DMS153 treated with DMSO at 0.1 percent for 48 hours (cell line): ENCODE data around the gene KIRREL3.
"Not testable (repeated sequence)": the region's sequence is repeated elsewhere in the genome, so short reads cannot be mapped to it uniquely, and the experiment has no call there.

Experiments
- DNase-seq: peaks from one replicate; lab custom pipeline; 2025; ENCODE audit not compliant: unreplicated experiment; lab: John Stamatoyannopoulos, UW

KIRREL3 gene

DNA sequence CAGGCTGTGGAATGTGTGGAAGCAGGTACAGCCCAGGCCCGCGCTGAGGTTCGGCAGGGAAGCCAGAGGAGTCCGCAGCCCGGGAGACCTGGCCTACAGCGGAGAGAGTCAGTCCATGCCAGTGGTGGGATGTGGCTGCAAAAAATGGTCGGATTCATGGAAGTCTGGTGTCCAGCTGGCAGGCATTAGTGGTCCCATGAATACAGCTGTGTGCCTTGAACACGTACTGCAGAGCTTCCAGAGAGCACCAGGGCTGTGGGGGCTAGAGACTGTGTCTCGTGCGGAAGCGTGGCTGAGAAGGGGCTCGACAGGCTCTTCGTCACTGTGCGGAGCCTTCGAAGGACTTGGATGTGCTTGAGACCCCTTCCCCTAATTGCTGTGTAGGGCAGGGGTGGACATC is 604.3 kb downstream of the KIRREL3 start:
- DNase-seq, result not testable (repeated sequence)

DNA sequence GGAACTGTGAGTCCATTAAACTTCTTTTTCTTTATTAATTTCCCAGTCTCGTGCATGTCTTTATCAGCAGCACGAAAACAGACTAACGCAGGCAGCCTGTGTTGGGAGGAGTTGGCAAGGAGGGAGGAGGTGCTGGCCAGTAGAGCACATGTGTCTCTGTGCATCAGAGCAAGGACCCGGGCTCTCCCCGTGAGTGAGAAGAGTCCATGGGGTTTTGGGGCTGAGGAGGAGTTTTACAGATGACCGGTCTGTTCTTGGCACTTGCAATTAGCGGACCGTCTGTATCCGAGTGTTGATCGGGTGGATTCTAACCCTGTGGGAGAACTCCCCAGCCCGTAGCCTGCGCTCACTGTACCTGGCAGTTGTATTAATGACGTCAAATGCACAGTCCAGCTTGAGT is 604.8 kb downstream of the KIRREL3 start:
- DNase-seq, result not testable (repeated sequence)

DNA sequence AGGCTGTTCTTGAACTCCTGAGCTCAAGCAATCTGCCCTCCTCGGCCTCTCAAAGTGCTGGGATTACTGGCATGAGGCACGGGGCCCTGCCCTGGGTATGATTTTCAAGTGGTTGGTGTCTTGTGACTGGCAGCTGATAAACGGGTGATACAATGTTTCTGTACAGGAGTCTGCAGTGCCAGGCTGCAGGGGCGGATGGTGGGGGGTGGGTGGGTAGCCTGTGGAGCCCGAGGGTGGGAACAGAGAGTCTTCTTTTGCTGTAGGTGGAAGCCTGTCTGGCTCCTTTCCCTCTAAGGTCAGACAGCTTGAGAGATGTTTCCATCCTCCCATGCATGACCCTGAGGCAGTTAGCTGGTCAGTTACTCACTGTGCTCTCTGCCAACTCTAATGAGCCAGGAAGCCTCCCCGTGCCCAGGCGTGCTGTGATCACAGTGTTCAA is 605.9 kb downstream of the KIRREL3 start:
- not testable (repeated sequence) for DNase-seq

DNA sequence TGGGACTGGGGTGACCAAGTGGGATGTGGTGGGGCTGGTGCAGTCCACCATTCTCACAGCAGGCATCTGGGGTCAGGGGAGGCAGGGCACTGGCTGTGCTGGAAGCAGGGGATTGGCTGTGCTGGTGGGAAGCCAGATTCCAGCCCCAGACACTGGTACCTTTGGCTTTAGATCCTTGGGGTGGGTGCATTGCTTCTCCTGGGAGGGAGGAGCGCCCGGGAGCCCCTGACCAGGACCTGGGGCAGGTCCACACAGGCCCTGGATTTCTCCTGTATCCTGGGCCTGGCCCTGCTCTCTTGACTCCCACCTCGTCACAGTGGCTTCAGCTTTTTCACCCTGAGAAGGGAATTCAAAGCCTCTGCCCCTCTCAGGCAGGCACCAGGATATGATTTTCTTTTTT is 606.5 kb downstream of the KIRREL3 start:
- no peak for DNase-seq

DNA sequence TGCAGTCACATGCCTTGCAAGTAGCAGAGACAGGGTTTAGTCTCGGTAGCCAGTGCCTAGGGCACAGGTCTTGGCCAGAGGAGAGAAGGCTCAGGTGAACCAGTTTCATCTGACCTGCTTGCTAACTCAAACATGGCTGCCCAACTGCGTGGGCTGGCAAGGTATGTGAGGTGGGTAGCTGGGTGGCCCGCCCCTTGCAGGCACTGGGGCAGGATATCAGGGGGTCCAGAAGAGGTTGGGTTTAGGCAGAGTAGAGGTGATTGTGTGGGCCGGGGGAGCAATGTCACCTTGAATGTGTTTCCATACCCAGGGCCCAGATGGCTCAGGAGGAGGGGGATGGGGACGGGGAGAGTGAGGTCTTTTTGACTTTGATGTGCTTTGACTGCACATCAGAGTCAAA is 607.4 kb downstream of the KIRREL3 start:
- no peak for DNase-seq

DNA sequence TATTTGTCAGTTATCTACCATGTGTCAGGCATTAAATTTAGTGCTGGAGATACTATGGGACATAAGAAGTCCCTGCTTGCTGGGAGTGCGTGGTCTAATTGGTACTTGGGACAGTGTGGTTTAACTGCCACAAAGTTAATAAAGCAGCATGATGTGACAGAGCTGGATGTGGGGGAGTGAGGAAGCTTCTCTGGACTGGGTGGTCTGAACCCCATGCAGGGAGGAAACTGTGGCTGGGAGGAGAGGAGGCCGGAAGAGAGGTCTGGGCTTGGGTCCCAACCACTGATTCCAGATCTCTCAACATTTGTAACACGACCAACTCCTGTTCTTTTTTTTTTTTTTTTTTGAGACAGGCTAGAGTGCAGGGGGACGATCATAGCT is 607.9 kb downstream of the KIRREL3 start:
- DNase-seq, result no peak

DNA sequence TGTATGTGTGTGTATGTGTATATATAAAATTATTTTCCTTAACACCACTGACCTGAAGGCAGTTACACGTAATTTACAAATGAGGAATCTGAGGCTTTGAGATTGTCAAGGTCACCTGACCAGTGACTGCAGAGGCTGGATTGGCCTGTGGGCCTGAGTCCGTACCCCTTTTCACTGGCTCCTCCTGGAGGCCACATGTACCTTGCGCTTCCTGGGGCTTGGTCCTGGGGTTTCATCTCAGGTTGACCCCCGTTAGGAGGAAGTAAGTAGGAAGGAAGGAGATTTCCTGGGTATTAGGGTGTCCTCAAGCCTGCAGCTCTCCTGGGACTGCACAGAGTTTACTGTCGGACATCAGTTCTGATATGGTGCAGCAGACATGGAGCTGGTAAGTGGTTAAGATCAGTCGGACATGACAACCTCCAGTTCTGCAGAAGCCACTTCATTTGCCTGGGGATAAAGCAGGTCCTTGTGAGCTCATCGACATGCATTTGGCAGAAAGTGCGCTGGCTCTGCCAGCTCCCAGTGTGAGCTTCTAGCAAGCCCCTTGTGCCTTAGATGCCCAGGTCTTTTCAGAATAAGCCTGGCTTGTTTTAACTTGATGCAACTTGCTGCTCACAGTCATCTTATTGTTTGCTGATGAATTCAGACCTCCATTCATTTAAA is 608.5 kb downstream of the KIRREL3 start:
- DNase-seq, result no peak

DNA sequence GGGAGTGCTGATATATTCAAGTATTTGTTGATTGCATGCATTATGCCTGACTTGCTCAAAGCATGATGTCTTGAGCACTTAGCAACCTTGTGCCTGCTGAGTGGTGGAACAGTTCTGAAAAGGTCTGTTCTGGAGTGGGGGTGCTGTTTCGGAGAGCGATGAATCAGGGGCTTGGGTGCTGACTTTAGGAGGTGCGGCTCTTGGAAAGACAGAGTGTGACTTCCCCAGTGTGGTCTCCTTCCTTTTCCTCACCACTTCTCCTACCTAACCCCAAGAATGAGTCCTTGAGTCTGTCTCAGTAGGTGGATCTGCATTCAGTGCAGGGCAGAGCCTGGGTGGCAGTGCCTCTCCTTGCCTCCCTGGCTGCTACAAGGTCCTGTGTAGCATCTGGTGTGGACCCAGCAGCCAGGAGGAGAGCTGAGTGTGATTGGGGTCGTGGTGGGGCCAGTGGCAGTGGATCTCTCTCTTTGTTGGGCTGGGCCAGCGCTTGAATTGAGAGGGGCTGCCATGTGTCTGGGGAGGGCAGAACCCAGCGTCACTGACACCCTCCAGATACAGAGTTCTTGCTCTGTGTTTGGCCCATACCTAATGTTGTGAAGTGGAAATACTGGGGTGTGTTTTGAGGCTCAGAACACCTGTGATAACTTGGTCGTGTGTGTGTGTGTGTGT is 609.1 kb downstream of the KIRREL3 start:
- no peak for DNase-seq

DNA sequence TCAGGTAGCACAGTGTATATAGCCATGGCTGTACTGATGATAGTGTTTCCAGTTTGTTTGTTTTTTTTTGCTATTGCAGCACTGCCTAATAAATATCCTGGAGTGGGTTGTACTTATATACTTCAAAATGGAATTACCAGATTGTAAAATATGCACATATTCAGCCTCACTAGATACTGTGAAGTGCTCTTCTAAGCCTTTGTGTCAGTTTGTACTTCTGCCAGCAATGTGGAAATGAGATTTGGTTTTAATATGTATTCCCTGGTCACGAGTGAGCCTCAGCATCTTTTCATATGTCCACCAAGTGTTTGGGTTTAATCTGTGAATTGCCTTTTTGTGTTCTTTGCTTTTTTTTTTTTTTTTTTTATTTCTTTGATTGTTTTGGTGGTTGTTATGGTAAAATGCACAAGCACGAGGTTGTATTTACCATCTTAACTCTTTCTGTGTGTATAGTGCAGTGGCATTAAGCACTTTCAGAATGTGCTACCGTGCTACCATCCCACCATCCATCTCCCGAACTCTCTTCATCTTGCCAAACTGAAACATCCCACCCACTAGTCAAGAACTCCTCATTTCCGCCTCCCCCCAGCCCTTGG is 610.2 kb downstream of the KIRREL3 start:
- DNase-seq, result no peak

DNA sequence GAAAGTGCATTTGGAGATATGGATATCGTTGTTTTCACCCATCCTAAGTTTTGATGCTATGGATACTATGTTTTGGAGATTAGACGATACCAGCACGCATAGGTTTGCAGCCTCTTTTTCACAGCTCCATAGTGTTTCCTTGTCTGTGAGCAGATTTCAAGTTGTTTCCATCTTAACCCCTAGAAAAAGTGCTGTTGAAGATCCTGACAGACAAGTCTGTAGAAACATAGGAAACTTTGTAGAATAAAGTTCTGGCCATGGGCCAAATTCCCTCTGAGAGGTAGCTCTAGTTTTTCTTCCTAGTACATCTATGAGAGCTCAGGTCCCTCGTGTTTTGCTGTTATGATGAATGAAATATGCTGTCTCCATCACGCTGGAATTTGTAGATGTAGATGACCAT is 612.7 kb downstream of the KIRREL3 start:
- DNase-seq, result no peak

DNA sequence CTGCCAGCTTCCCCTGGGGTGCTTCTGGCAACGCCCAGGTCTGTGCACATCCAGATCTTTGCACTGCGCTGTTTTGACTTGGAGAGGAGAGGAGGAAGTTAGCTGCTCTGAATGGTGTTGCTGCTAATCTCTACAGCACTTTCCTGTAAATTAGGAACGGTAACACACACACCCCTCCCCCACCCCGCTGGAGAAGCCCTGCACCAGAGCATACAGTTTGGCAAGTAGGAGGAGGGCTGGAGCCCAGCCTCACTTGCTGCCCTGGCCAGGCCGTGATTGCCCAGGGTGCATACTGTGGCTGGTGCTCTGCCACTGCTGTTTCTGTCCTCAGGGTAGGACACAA is 613.9 kb downstream of the KIRREL3 start:
- peak; percentile 23 for DNase-seq

DNA sequence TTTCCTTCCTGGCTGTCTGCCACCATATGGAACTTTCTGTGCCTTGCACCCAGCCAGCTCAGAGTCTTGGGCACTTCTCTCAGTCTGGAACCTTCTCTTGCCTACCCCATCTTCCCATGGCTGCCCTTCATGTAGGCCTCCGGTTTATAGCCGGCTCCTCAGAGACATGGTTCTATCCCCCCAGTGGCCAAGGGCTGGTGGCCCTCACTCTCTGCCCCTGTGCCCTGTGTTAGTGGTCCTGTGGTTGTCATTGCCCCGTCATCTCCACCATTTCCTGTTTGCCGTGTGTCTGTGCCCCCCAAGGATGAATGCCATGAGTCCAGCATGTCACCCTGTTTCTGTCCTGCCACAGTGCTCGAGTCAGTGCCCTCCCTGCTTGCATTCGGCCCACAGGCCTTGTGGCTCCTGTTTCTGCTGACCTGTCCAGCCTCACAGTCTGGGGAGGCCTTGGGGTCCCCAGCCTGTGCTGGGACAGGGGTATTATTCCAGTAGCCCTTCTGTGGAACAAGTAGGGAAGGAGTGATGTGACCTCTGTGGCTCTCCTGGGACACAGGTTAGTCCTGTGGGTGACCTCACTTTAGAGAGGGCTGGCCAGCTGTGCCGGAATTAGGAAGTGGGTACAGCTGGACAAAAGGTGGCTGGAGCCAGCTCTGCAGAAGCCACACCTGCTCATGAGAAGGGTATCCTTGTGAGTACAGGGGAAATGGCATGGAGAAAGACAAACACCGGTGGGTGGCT is 614.4 kb downstream of the KIRREL3 start:
- DNase-seq, result no peak

DNA sequence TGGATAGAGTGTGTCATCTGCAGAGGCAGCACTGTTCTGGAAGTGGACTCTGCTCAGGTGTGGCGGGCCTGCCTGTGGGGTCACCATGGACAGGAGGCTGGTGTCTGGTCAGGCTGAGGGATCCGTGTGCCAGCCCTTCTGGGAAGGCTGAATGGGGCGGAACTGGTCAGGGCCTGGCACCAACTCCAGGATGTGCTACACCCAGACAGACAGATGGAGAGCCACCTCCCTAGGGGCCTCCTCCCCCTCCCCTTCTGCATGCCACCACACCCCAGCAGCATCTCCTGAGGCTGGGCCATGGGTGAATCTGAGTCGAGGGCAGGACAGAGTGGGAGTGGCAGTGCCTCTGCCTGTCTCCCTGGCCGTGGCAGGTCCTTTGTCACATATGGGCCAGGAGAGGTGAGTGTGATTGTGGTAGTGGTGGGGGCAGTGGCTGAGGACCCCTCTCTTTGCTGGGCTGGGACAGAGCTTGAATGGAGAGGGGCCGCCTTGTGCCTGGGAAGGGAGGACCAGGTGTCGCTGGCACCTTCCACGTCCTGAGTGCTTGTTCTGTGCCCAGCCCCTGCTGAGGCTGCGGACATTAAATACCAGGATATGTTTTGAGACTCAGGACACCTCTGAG is 616.0 kb downstream of the KIRREL3 start:
- DNase-seq, result no peak

DNA sequence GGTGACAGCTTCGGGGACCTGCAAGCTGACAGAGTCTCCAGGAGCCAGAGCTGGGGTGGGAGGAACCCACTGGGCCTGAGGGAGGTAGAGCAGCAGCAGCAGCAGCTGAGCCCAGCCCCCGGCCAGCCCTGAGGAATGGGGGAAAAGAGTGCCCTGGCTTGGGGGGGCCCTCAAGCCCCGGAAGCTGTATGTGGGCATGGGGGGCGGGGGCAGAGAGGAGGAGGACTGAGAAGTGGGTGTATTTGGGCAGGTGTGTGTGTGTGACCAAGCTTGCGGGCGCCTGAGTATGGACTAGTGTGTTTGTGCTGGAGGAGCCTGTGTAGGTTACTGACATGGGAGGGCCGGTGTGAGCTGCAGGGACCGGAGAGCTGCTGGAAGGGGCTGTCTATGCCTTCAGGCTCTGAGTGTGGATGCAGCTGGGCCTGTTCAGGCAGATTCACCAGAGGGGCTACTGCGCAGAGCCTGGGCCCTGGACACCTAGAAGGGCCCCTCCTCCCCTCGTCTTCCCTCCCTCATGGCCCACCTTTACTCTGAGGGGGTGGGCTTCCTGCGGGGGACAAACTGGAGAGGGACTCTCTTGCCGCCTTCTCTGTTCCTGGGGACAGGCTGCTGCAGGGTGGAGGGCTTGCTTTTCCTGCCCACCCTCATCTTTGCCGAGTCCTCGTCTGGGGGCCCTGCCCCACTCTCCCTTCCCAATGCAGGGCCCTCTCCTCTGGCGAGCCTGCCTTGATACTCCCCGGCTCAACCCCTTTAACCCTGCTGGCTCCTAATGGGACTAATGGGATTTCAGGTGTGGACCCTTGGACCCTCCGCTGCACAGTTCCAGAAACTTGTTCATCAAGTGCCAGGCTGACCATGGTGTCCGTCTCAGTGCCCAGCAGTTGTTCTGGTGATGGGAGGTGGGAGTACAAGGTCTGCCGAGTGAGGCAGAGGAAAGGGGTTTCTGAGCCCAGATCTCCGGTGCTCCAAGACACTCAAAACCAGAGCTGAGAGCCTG is 616.9 kb downstream of the KIRREL3 start:
- DNase-seq, result no peak

DNA sequence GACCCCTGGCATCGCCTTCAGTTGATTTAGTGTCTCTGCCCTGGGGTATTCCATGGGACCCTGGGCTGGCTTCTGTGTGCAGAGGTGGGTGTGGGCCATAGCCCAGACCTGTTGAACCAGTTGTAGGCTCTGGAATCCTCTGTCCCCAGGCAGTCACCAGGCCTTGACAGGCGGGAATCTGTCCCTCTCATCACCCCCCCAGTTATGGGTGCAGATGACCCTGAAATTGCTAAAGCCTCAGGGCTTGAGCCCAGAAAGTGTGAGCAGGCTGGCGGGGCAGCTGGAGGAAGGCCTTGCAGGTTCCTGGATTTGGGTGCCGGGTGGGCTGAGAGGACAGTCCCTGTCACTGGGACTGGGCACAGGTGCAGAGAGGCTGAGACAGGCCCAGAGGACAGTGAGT is 617.9 kb downstream of the KIRREL3 start:
- not testable (repeated sequence) for DNase-seq

DNA sequence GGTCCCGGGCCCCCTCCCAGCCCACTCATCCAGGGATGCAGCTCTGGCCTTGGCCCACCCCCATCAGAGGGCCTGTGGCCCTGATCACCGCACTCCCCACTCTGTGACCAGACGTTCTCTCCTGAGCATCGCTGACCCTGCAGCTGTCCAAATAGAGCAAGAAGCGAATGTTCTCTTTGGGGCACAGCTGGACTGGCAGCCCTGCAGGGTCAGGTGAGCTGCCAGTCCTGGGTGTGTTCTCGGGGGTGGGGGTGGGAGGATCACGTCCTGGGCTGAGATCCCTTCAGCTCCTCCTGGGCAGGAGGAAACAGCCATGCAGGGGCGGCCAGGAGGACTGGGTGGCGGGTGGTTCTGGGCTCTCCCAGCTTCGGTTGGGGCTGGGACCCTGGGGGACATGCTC is 618.6 kb downstream of the KIRREL3 start:
- DNase-seq, result not testable (repeated sequence)

DNA sequence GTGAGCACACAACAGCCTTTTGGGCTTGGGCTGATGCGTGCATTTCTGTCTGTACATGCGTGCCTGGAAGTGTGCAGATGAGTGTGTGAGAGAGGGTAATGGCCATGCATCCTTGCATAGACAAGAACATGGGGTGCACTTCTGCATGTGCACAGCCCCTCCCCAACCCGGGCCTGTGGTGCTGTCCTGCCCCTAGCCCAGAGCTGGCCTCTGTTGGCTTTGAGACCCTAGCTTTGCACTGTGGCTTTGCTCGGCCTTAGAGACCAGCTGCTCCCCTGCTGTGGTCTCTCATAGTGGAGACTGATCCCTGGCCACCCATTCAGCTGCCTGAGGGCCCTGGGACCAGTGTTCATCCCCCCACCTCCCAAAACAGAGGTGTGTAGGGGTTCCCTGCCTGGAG is 619.7 kb downstream of the KIRREL3 start:
- no peak for DNase-seq

DNA sequence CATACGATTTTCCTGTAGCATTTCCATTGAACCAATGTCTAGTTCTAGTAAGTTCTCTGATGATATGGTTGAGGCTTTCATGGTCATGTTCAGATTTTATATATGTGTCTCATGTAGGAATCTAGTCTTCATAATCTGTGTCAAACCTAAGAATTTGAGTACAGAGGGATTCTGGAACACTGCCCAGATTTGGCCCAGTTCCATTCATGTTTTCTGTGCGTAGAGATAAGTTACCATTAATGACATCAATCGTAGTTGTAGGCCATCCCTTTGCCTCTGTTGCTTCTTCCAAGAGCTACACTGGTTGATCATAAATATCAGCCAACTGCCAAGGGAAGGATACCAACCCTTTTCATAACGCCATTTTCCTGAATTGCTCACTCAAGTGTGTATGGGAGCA is 621.8 kb downstream of the KIRREL3 start:
- DNase-seq, result no peak

DNA sequence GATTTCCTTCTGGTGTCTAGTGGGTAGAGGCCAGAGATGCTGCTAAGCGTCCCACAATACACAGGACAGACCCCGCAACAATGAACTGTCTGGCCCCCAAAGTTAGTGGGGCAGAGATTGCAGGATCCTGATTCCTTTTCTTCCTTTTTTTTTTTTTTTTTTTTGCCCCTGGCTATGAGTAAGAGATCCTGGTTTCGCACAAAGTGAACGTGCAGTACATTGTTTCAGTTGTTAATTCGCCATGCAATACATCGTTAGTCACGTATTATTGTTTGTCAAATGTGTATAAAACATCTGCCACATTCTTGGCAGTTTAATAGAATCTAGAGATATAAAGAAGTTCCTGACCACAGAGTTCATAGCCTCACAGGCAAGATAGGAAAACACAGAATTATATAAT is 624.8 kb downstream of the KIRREL3 start:
- no peak for DNase-seq

DNA sequence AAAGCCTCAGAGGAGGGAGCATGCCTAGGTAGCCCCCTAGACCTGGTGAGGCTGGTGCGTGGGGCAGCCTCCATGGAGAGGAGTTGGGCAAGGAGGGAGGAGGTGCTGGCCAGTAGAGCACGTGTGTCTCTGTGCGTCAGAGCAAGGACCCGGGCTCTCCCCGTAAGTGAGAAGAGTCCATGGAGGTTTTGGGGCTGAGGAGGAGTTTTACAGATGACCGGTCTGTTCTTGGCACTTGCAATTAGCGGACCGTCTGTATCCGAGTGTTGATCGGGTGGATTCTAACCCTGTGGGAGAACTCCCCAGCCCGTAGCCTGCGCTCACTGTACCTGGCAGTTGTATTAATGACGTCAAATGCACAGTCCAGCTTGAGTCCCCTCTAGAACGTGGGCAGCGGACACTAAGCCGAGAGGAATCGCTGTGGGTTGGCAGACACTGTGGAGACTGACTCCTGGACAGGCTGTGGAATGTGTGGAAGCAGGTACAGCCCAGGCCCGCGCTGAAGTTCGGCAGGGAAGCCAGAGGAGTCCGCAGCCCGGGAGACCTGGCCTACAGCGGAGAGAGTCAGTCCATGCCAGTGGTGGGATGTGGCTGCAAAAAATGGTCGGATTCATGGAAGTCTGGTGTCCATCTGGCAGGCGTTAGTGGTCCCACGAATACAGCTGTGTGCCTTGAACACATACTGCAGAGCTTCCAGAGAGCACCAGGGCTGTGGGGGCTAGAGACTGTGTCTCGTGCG is 625.8 kb downstream of the KIRREL3 start:
- DNase-seq, result not testable (repeated sequence)
